ENCODE measurements around the gene CAB39.

GRCh38 chr2:230774348-230774951 lies 61.8 kb downstream of the CAB39 start:
- TF ChIP-seq CTCF (conservative IDR thresholded peaks at IDR 0.05 in 1 of 2, IDR thresholded peaks at IDR 0.05 in 1 of 2; ENCODE audit: extremely low read depth in 1 of 2, insufficient read depth in 1 of 2, low read depth in 1 of 2, low read length in 2 of 2) (no peak), EZH2 (IDR thresholded peaks at IDR 0.05; ENCODE audit: borderline replicate concordance, low read length) (no peak)
